Stimulated activated CD8-positive, alpha-beta memory T cell treated with anti-CD3 and anti-CD28 coated beads, Interleukin-7, amount 100 ng/mL, for 4 hours (primary cell): ENCODE results near the gene PDS5B.
"Not testable (repeated sequence)": the region's sequence is repeated elsewhere in the genome, so short reads cannot be mapped to it uniquely, and the experiment has no call there.

Experiments used
- DNase-seq, 2 donors: peaks; one replicate each; pipeline ENCODE4 v3.0.0-alpha.2; 2020; ENCODE audit warnings: low read depth in 2 of 2

The PDS5B gene

GRCh38 chr13:32729097-32729496 lies 142.8 kb downstream of the PDS5B start:
- not testable (repeated sequence) for DNase-seq

DNA sequence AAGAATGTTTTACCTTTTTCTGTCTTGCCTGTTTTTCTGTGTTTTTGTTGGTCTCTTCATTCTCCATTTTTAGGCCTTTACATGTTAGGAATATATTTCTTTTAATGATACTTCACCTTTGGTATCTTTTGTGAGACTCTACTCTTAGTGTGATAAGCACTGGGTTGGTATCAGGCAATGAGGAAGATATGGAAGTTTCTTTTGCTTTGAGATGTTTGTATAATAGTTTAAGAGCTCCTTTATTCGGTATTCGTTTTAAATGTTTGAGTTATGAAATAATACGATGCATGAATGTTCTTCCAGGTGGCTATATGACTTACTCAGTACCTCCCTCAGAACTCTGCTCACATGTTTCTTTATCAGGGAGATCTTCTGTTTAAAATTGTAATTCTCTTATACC lies 144.8 kb downstream of the PDS5B start:
- no peak for DNase-seq

DNA sequence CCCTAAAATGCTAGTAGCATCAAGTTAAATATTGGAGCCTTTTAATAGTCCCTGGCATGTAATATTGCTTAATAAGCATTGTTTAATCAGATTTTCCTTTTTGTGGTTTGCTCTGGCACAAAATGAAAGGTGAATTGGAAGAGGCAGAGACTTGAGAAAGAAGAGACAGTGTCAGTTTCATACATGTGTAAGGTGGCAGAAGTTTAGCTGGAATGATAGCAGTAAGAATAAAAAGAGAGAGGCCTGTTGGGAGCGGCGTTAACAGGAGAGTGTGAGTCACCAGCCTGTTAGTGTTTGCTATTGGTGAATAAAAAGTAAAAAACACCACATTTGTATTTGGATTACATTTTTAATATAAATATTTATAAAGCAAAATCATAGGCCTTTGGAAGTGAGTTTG lies 145.3 kb downstream of the PDS5B start:
- DNase-seq = no peak

DNA sequence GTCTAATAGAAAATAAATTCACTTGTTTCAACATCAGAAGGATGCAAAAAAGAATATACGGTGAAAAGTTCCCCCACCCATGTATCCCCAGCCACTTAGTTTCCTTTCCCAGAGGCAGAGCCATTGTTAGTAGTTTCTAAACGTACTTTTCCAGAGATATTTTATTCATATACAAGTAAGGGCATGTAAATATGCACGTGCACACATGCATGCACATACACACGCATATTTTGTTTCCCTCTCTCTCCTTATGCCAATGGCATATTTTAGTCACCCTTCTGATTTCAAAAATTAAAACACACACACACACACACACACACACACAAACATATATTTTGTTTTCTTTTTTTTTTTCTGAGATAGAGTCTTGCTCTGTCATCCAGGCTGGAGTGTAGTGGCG lies 147.4 kb downstream of the PDS5B start:
- DNase-seq = no peak

DNA sequence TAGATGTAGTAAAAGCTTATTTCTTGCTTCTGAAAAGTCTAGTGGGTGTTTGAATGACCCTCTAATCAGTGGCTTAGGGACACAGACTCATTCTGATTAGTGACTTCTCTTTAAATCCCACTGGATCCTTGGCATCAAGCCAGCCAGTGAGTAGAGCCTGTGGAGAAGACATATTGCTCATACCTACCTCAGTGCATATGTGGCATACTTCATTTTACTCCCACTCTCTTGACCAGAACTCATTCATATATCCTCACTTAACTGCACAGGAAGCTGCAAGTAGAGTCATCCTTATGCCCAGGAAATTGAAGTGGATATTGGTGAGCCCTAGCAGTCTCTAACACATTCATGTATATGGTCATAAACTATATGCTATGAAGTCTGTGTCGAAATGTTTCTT lies 148.3 kb downstream of the PDS5B start:
- DNase-seq = no peak

GRCh38 chr13:32735859-32736258 lies 149.6 kb downstream of the PDS5B start:
- no peak for DNase-seq

DNA sequence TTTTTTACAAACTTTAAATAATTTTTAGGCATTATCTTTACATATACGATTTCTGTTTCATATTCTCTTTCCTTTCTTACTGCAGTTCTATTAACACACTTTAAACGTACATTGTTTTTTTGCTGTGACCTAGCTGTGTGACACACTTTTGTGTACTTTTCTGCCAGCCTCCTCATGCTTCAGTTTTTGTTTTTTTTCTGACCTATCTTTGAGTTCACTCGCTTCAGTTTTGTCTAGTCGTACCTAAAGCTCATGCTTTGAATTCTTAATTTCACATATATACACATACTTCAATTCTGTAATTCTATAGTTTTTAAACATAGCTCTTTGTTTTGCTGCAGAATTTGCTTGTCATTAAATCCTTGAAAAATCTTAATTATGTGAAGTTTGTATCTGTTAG lies 150.4 kb downstream of the PDS5B start:
- DNase-seq = no peak

DNA sequence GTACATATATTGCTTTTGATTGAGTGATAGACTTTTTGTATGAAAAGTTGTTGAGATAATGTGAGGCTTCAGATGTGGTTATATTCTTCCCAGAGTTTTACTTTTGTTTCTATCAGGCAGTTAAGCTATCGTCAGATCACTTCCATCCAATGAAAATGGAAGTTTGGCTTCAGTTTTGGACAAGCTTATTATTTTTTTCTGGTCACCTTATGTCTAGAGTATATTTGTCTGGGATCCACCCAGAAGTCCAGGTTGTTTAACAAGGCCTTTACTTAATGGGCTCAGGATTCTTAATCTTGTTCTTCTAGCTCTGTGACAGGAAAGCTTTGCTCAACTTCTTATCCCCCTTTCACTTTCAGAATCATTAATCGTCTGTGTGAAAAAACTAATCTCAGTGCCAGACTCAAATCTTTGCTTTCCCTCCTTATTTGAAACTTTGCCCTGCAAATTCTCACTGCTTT lies 150.9 kb downstream of the PDS5B start:
- DNase-seq = no peak

- DNase-seq = no peak
These were observed 151.4 kb downstream of the PDS5B start for GRCh38 chr13:32737679-32738078.

DNA sequence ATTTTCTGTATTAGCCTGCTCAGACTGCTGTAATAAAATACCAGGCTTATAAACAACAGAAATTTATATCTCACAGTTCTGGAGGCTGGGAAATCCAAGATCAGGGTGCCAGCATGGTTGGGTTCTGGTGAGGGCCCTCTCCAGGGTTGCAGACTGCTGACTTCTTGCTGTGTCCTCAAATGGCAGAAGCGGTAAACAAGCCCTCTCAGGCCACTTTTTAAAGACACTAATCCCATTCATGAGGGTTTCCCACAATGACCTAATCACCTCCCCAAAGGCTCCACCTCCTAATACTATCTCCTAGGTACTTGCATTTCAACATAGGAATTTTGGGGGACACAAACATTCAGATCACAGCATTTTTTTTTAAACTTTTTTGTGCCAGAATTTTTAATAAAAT lies 159.3 kb downstream of the PDS5B start:
- no peak for DNase-seq

- no peak for DNase-seq
These were observed 160.2 kb downstream of the PDS5B start for GRCh38 chr13:32746474-32746873.

DNA sequence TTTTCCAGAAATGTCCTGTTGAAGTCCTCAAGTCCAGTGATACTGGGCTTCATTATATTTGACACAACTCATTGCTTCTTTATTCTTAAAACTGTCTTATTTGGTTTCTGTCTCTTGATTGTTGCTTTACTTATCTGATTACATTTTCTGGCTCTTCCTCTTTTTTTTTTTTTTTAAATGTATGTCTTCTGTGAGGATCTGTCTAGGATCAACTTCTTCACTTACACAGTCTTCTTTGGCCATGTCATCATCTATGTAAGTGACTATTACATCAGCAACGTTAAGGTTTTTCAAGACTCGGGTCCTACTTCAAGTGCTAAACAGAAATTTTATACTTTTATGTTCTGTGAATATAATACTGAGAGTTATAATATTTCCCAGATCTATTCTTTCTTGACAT lies 162.1 kb downstream of the PDS5B start:
- no peak for DNase-seq

- DNase-seq = no peak
These were observed 165.1 kb downstream of the PDS5B start for GRCh38 chr13:32751340-32751739.

GRCh38 chr13:32752311-32752710 lies 166.1 kb downstream of the PDS5B start:
- no peak for DNase-seq

DNA sequence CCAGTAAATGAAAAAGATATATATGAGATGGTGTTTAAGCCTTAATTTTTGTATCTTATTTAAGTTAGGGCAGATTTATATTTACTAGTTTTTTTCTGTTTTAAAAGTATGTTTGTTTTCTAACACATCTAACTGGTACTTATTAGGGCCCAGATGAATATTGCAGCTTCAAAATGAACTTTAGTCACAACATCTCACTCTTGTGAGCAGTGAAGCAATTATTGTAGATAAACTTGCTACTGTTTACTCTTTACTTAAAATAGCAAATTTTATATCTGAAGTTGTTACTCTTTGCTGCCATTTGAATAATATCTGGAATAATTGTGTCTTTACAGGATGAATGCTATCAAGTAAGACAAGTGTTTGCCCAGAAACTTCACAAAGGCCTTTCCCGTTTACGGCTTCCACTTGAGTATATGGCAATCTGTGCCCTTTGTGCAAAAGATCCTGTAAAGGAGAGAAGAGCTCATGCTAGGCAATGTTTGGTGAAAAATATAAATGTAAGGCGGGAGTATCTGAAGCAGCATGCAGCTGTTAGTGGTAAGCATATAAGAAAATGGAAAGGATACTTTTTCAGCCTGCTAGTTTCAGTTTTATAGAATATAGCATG lies 166.8 kb downstream of the PDS5B start:
- no peak for DNase-seq

GRCh38 chr13:32754179-32754578 lies 167.9 kb downstream of the PDS5B start:
- no peak for DNase-seq

- DNase-seq = no peak
These were observed 172.9 kb downstream of the PDS5B start for GRCh38 chr13:32759152-32759551.

GRCh38 chr13:32761472-32761871 lies 175.2 kb downstream of the PDS5B start:
- no peak for DNase-seq

DNA sequence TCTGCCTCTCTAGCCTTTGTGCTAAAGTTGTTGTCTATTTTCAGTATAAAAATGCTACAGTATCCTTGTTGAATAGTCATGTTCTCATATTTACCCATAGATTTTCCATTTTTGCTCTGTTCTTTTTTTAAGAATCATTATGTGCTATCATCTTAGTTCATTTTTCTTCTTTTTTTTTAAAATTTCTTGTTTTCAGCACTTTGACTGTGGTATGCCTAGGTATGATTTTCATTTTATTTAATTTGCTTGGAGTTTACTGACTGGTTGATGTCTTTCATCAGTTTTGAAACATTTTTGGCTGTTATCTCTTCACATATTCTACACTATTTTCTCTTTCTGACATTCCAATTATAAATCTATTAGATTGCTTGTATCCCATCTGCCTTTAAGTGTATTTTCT lies 192.9 kb downstream of the PDS5B start:
- DNase-seq = no peak

- no peak for DNase-seq
These were observed 195.7 kb downstream of the PDS5B start for GRCh38 chr13:32781906-32782305.

DNA sequence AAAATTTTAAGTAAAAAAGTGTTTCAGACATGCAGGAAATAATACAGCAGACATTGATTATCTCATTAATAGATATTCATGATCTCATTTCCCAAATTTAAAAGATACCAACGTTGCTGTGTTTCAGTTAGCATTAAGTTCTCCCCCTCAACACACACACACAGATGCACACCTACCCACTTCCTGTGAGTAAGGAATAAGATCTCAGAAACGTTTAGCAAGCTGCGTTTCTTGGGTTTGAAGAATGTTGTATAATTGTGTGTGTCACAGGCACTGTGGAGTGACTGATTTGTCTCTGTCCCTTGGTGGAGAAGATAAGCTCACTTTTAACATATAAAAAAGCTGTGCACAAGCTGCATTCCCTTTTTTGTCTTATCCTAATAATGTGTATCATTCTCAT lies 196.8 kb downstream of the PDS5B start:
- no peak for DNase-seq

- DNase-seq = no peak
These were observed 204.5 kb downstream of the PDS5B start for GRCh38 chr13:32790731-32791130.

GRCh38 chr13:32791545-32792172 lies 205.4 kb downstream of the PDS5B start:
- no peak for DNase-seq

DNA sequence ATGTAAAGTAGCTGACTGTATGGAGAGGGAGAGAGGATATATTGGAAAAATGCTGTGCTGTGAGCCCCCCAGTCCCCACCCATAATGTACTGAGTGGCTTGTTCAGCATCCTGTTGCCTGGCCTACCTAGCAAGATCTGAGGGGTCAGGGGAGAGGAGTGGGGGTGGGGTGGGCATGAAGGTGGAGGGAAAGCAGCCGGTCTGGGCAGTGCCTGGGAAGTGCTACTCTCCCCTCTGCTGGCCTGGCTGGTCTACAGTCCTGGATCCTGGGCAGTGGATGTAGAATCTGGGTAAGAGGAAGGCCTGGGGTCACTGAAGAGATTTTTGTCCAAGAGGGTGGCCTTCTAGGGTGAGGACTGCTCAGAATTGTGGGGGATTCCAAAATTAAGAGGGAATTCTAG lies 210.5 kb downstream of the PDS5B start:
- no peak for DNase-seq
